Amniotic stem cell (primary cell): ENCODE data around the gene ANKRD16.
A peak's percentile ranks its signal among the peaks of the same experiment; 100 is the strongest.
"Not testable (repeated sequence)": the region's sequence is repeated elsewhere in the genome, so short reads cannot be mapped to it uniquely, and the experiment has no call there.

Experiments used
- DNase-seq: peaks from one replicate; lab custom pipeline; 2025; lab: John Stamatoyannopoulos, UW

The ANKRD16 gene

DNA sequence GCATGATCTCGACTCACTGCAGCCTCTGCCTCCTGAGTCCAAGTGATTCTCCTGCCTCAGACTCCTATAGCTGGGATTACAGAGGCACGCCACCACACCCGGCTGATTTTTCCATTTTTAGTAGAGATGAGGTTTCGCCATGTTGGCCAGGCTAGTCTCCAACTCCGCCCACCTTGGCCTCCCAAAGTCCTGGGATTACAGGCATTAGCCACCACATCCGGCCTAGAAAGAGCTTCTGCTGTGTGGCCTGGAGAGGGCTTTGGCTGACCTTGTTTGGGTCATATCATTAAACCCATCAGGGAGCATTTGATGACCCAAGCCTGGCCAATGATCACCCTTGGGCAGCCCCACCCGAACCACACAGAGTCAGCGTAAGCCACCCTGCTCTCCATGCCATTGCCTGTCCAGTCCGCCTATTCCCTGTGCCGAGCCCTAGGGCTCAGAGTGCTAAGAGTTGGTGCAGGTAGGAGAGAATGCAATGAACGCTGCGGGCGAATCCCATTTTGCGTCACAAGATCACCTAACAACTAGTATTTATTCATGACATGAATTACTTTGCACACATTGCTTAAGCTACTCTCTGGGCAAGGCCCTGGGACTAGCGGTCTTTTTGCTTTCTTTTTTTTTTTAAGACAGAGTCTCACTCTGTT lies 54.1 kb downstream of the ANKRD16 start:
- no peak for DNase-seq

DNA sequence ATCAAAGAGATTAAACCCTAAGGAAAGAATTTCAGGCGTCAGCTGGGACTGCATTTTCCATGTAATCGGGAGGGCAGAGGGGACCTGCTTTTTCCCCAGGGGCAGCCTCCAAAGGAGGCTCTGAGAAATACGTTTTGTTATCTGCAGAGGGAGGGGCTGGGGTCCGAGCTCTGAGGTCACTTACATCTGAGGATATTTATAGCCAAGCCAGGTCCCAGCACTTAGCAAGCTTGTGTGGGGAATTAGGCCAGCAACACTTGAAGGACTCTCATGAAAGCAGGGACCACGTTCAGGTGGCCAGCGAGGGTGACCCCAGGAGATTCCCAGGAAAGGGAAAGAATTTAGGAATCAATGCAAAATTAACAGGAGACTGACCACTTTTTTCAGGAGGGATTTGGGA lies 55.9 kb downstream of the ANKRD16 start:
- DNase-seq, result no peak

GRCh38 chr10:5832946-5833345 lies 56.7 kb downstream of the ANKRD16 start:
- DNase-seq, result no peak

GRCh38 chr10:5831446-5831782 lies 58.3 kb downstream of the ANKRD16 start:
- DNase-seq, result no peak

DNA sequence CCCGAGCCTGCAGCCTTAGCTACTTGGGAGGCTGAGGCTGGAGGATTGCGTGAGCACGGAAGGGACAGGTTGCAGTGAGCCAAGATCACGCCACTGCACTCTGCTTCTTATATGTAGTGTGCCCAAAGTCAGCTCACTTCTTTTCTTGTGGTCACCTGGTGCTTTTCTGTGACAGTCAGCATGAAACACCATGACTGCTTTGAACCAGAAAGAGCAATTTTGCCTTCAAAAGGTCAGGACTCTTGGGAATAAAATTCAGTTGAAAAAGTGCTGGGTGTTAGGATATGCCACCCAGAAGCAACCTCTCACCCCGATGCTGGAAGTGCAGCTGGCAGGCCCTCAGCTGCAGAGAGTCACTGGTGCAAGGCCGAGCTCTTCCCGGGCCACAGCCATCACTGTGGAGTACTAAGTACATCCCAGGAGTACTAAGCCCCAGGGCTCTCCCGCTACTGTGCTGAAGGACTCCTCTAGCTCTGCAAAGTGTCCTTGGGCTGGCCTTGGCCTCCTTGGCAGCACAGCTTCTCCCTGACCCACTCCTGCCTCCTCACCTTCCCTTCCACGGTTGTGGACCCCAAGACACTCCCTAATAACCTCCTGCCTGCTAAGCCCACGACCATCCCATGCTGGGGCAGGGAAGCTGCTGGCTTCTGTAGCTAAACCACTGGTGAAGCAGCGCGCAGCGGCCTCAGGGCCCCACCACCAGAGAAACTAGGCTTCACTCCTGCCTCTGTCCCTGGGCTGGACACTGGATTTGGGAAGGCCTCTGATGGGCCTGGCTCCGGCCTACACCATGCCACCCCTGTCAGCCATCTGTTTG lies 58.9 kb downstream of the ANKRD16 start:
- DNase-seq, result no peak

DNA sequence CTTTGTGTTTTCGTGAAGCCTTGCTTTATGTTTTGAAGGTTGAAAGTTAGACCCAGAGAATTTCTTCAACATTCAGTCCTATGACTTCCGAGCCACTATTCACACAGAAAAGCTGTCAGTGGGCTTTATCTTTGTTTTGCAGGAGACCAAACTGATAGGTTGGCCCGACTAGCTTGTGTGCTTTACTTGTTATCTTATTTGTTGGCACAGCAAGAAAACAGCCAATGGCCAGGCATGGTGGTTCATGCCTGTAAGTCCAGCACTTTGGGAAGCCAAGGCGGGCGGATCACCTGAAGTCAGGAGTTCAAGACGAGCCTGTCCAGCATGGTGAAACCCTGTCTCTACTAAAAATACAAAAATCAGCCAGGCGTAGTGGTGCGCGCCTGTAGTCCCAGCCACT lies 60.4 kb downstream of the ANKRD16 start:
- no peak for DNase-seq

- no peak for DNase-seq
Measured at GRCh38 chr10:5828725-5829124, 61.0 kb downstream of the ANKRD16 start.

DNA sequence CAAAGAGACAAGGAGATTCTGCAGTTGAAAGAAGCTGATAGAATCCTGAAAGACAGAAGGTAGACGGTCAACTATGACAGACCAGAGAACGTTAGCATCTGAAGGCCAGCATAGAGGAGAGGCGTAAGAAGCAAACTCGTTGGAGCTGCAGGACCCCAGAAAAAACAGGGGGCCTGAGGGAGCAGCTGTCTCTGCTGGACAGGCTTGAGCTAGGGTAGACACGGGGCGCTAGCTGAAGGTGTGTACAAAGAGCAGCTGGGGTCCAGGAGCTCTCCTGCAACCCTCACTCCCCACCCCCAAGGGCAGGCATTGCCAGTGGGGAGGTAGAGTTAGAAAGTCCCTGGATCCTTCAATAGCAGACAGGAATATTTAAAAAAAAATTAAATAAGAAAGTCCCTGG lies 61.9 kb downstream of the ANKRD16 start:
- no peak for DNase-seq

- DNase-seq, result not testable (repeated sequence)
Measured at GRCh38 chr10:5826511-5826910, 63.2 kb downstream of the ANKRD16 start.

- no peak for DNase-seq
Measured at GRCh38 chr10:5818894-5819293, 70.8 kb downstream of the ANKRD16 start.

- DNase-seq, result no peak
Measured at GRCh38 chr10:5818048-5818331, 71.7 kb downstream of the ANKRD16 start.

DNA sequence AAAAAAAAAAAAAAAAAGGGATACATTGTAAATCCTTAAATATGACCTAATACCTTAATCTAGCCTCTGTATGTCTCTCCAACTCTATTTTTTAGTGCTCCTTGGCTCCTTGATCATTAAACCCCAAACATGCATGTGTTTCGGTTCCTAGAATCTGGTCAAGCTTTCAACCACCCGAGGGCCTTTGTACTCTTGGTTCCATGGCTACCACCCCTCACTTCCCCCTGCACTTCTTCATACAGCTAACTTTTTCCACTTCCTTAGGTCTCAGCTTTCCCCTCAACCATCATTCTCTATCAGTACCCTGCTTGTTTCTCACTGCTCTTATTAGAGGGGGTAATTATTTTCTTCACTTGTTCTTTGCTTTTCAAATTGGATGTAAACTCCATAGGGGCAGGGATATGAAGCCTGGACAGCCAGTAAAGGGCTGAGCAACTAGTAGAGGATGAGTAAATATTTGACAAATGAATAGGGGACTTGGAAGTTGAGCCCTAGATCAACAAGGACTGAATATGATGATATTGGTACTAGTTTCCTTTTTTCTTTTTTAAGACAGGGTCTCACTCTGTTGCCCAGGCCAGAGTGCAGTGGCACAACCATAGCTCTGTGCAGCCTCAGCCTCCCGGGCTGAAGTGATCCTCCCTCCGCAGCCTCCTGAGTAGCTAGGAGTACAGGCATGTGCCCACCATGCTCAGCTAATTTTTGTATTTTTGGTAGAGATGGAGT lies 72.2 kb downstream of the ANKRD16 start:
- DNase-seq, result no peak

GRCh38 chr10:5816170-5816569 lies 73.5 kb downstream of the ANKRD16 start:
- no peak for DNase-seq

- no peak for DNase-seq
Measured at GRCh38 chr10:5814110-5815107, 75.3 kb downstream of the ANKRD16 start.

DNA sequence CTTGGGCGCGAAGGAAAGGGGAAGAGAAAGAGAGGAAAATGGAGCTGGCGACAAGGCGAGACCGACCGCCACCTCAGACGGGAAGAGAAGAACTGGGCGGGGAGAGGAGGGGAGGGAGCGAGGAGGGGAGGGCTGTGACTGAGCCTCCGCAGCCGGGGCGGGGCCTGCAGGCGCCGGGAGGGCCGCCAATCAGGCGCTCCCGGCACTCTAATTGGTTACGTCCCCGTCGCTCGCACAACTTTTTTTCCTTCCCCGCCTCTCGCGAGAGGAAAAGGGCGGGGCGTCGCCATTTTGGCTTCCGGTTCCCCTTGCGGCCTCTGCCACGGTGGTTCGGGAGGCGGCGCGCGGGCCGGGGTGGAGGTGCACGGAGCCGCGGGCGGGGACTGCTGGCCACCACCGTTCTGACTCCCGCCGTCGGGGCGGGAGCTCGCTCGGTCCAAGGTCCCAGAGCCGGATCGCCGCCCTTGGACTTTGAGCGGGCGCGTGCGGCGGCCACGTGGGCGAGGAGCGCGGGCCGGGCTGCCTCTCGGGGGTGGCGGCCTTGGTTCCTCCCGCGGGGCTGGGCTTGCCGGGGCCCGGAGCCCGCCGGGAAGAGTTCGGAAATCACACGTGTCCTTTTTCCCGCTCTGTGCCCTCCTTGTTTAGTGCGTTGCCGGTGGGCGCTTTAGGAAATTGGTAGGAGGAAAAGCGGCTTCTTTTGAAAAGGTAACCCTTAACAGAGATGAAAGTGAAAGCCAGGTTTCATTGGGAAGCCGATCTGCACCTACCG lies 76.2 kb downstream of the ANKRD16 start, which contains the start of gene GDI2:
Gene GDI2 (minus strand): TSS at position 94 of the 769 bp plus-strand sequence. CDS start 176 bp downstream, outside the sequence.
- peak; percentile 80 for DNase-seq

- no peak for DNase-seq
Measured at GRCh38 chr10:5813091-5813340, 76.7 kb downstream of the ANKRD16 start.

- DNase-seq, result no peak
Measured at GRCh38 chr10:5812283-5813090, 77.2 kb downstream of the ANKRD16 start.
